Common myeloid progenitor, CD34-positive (primary cell): Measurements from ENCODE around the gene FBXW7.

ENCODE experiments used
- CTCF ChIA-PET: fragments of 350-600 bp; sonication (Branson Sonifier 250); formaldehyde crosslinking; loops from one replicate; lab custom pipeline; 2021; ENCODE audit warnings: antibody characterized with exemption; lab: Charles Lee
- POLR2A ChIA-PET: fragments of 350-600 bp; sonication (Branson Sonifier 250); formaldehyde crosslinking; loops from one replicate; lab custom pipeline; 2021; ENCODE audit warnings: antibody characterized with exemption; lab: Charles Lee
- DNase-seq, 3 donors: peaks; one replicate each; pipeline versions ENCODE4 v3.0.0 to v3.0.0-alpha.2; 2013
- H3K27ac ChIP-seq, 2 experiments: 1 replicate in 1 of 2; 2 replicates in 1 of 2; pipeline ENCODE4 v1.7.0; 2013; ENCODE audit warnings: inconsistent platforms in 2 of 2, low read length in 2 of 2, mild to moderate bottlenecking in 2 of 2, low read depth in 1 of 2, moderate library complexity in 1 of 2; ENCODE audit not compliant: severe bottlenecking in 2 of 2, insufficient read depth in 1 of 2, poor library complexity in 1 of 2
- H3K27me3 ChIP-seq, 5 experiments: replicated peaks in 2 of 5; 1 replicate in 3 of 5; 2 replicates in 2 of 5; pipeline versions ENCODE4 v1.6.1 to v1.7.0; 2013; ENCODE audit warnings: low read length in 4 of 5, mild to moderate bottlenecking in 2 of 5, moderate library complexity in 2 of 5, inconsistent platforms in 1 of 5; ENCODE audit not compliant: insufficient read depth in 5 of 5, control insufficient read depth in 4 of 5
- H3K36me3 ChIP-seq, 4 experiments: 1 replicate in 2 of 4; 2 replicates in 2 of 4; pipeline versions ENCODE4 v1.6.1 to v1.7.0; 2013; ENCODE audit warnings: low read length in 3 of 4, control low read depth in 1 of 4, mild to moderate bottlenecking in 1 of 4; ENCODE audit not compliant: control insufficient read depth in 4 of 4, insufficient read depth in 4 of 4
- H3K4me1 ChIP-seq, 4 experiments: 1 replicate in 3 of 4; 2 replicates in 1 of 4; pipeline versions ENCODE4 v1.6.1 to v1.7.1; 2013; ENCODE audit warnings: low read length in 3 of 4, mild to moderate bottlenecking in 3 of 4, control low read depth in 1 of 4, inconsistent platforms in 1 of 4, moderate library complexity in 1 of 4; ENCODE audit not compliant: control insufficient read depth in 4 of 4, insufficient read depth in 4 of 4; ENCODE audit errors: control extremely low read depth in 1 of 4
- H3K4me3 ChIP-seq, 7 experiments: 1 replicate in 4 of 7; 2 replicates in 3 of 7; pipeline versions ENCODE4 v1.5.1 to v1.7.0; 2013; ENCODE audit warnings: mild to moderate bottlenecking in 7 of 7, low read length in 6 of 7, moderate library complexity in 6 of 7, inconsistent platforms in 2 of 7, low read depth in 2 of 7, control low read depth in 1 of 7; ENCODE audit not compliant: insufficient read depth in 4 of 7, control insufficient read depth in 1 of 7; ENCODE audit errors: extremely low read depth in 1 of 7
- H3K9me3 ChIP-seq, 5 experiments: 1 replicate in 4 of 5; 2 replicates in 1 of 5; pipeline versions ENCODE4 v1.6.1 to v1.7.1; 2013; ENCODE audit warnings: low read length in 4 of 5, mild to moderate bottlenecking in 2 of 5, inconsistent platforms in 1 of 5, low read depth in 1 of 5, moderate library complexity in 1 of 5; ENCODE audit not compliant: control insufficient read depth in 4 of 5, insufficient read depth in 2 of 5; ENCODE audit errors: control extremely low read depth in 1 of 5
- WGBS: methylation state at CpG from one replicate; pipeline ENCODE4 v1.1.5; 2013; ENCODE audit not compliant: insufficient coverage; 5-methylcytosine and 5-hydroxymethylcytosine counted together

FBXW7 gene

GRCh38 chr4:152392079-152392478 lies 143.8 kb downstream of the FBXW7 start:
- no peak overlapping the region for H3K27ac ChIP-seq
- H3K4me3 ChIP-seq: no peak overlapping the region
- H3K36me3 ChIP-seq: peaks cover 0 to 4% (median 2%) of the 10 kb centered on the region in 4 experiments
- H3K27me3 ChIP-seq: no peaks in the 10 kb centered on the region
- POLR2A ChIA-PET: no interaction called here
- no peaks in the 10 kb centered on the region for H3K9me3 ChIP-seq
- no peaks in the 10 kb centered on the region for H3K4me1 ChIP-seq
- WGBS: 100% methylated on average over 1 of the region's 3 CpGs
- CTCF ChIA-PET: interaction anchor here (1.3 kb wide), 1 partner anchor 16 kb away, joined by 4 read pairs; no protein-coding TSS in a partner anchor
- DNase-seq: no peak

GRCh38 chr4:152390216-152390615 lies 145.7 kb downstream of the FBXW7 start:
- peaks cover 0 to 4% (median 2%) of the 10 kb centered on the region in 4 experiments for H3K36me3 ChIP-seq
- no CpG with 5 or more reads among the region's 1 CpG for WGBS
- H3K27me3 ChIP-seq: no peaks in the 10 kb centered on the region
- H3K9me3 ChIP-seq: no peaks in the 10 kb centered on the region
- ChIA-PET POLR2A (no interaction called here), CTCF (interaction anchor here (1.5 kb wide), 1 partner anchor 12 kb away, joined by 4 read pairs; no protein-coding TSS in a partner anchor)
- H3K4me1 ChIP-seq: no peaks in the 10 kb centered on the region
- no peak overlapping the region for H3K4me3 ChIP-seq
- no peak overlapping the region for H3K27ac ChIP-seq
- DNase-seq: no peak

GRCh38 chr4:152389359-152389758 lies 146.5 kb downstream of the FBXW7 start:
- H3K27me3 ChIP-seq: no peaks in the 10 kb centered on the region
- POLR2A ChIA-PET: no interaction called here
- H3K9me3 ChIP-seq: no peaks in the 10 kb centered on the region
- 88% methylated on average over 1 of the region's 2 CpGs for WGBS
- peaks cover 0 to 4% (median 2%) of the 10 kb centered on the region in 4 experiments for H3K36me3 ChIP-seq
- no peak for DNase-seq
- CTCF ChIA-PET: interaction anchor here (1.5 kb wide), 1 partner anchor 11 kb away, joined by 4 read pairs; no protein-coding TSS in a partner anchor
- no peaks in the 10 kb centered on the region for H3K4me1 ChIP-seq
- no peak overlapping the region for H3K27ac ChIP-seq
- no peak overlapping the region for H3K4me3 ChIP-seq

- peak in 1 of 3 donors; percentile 15 for DNase-seq
- no CpG with 5 or more reads among the region's 1 CpG for WGBS
- ChIA-PET CTCF (interaction anchor here (0.9 to 1.6 kb wide), 4 partner anchors 8 to 520 kb away, joined by 3 to 6 read pairs (median 3); no protein-coding TSS in a partner anchor), POLR2A (no interaction called here)
- Histone ChIP-seq H3K27ac (no peak overlapping the region), H3K4me1 (no peaks in the 10 kb centered on the region), H3K4me3 (no peak overlapping the region), H3K9me3 (no peaks in the 10 kb centered on the region), H3K36me3 (no peaks in the 10 kb centered on the region), H3K27me3 (no peaks in the 10 kb centered on the region)
Observed at GRCh38 chr4:152385551-152385950, 150.3 kb downstream of the FBXW7 start.

GRCh38 chr4:152382057-152382785 lies 153.7 kb downstream of the FBXW7 start:
- peak in 2 of 3 donors; percentile 4 to 10 for DNase-seq
- Histone ChIP-seq H3K36me3 (no peaks in the 10 kb centered on the region), H3K27me3 (no peaks in the 10 kb centered on the region), H3K4me1 (no peaks in the 10 kb centered on the region), H3K4me3 (peak overlapping the region in 3 of 7 experiments; percentile 23 to 62 (median 30)), H3K27ac (peak overlapping the region in 1 of 2 experiments; percentile 34), H3K9me3 (no peaks in the 10 kb centered on the region)
- ChIA-PET CTCF (no interaction called here), POLR2A (no interaction called here)
- WGBS: no CpG with 5 or more reads among the region's 4 CpGs

GRCh38 chr4:152380919-152381318 lies 155.0 kb downstream of the FBXW7 start:
- CTCF ChIA-PET: interaction anchor here (1.0 kb wide), 1 partner anchor 21 kb away, joined by 3 read pairs; no protein-coding TSS in a partner anchor
- POLR2A ChIA-PET: no interaction called here
- WGBS: no CpG with 5 or more reads among the region's 2 CpGs
- no peak overlapping the region for H3K27ac ChIP-seq
- no peaks in the 10 kb centered on the region for H3K36me3 ChIP-seq
- no peaks in the 10 kb centered on the region for H3K4me1 ChIP-seq
- no peak overlapping the region for H3K4me3 ChIP-seq
- H3K27me3 ChIP-seq: no peaks in the 10 kb centered on the region
- H3K9me3 ChIP-seq: no peaks in the 10 kb centered on the region
- DNase-seq: no peak

GRCh38 chr4:152380185-152380584 lies 155.7 kb downstream of the FBXW7 start:
- H3K9me3 ChIP-seq: no peaks in the 10 kb centered on the region
- WGBS: no CpG with 5 or more reads among the region's 3 CpGs
- H3K4me3 ChIP-seq: no peak overlapping the region
- ChIA-PET POLR2A (no interaction called here), CTCF (no interaction called here)
- no peaks in the 10 kb centered on the region for H3K4me1 ChIP-seq
- no peak overlapping the region for H3K27ac ChIP-seq
- DNase-seq: no peak
- no peaks in the 10 kb centered on the region for H3K36me3 ChIP-seq
- H3K27me3 ChIP-seq: no peaks in the 10 kb centered on the region
